Epithelial cell of proximal tubule (primary cell): Measurements from ENCODE around the gene RAPGEF3. TPM values are rescaled to one million over a fixed set of nuclear protein-coding genes. Genes with fewer than 3 reads are reported as not detected.
A peak's percentile ranks its signal among the peaks of the same experiment; 100 is the strongest.

Experiments used
- DNase-seq: peaks from one replicate; pipeline ENCODE4 v3.0.0-alpha.2; 2011; ENCODE audit warnings: low read depth
- H3K4me3 ChIP-seq: 2 replicates; pipeline ENCODE4 v1.5.1; 2011; ENCODE audit warnings: low read depth, mild to moderate bottlenecking, low read length
- total RNA-seq: library from RNA; depleted of rRNA; stranded (reverse); fragments of >200 nt; gene quantifications from 2 replicates; pipeline ENCODE4 v1.2.3, GENCODE V29; 2015
- TF ChIP-seq, protein P1 (sequence below): conservative IDR thresholded peaks from 2 replicates; pipeline ENCODE4 v1.5.1; 2012; ENCODE audit warnings: low read depth, mild to moderate bottlenecking, low read length

RAPGEF3 gene, protein sequence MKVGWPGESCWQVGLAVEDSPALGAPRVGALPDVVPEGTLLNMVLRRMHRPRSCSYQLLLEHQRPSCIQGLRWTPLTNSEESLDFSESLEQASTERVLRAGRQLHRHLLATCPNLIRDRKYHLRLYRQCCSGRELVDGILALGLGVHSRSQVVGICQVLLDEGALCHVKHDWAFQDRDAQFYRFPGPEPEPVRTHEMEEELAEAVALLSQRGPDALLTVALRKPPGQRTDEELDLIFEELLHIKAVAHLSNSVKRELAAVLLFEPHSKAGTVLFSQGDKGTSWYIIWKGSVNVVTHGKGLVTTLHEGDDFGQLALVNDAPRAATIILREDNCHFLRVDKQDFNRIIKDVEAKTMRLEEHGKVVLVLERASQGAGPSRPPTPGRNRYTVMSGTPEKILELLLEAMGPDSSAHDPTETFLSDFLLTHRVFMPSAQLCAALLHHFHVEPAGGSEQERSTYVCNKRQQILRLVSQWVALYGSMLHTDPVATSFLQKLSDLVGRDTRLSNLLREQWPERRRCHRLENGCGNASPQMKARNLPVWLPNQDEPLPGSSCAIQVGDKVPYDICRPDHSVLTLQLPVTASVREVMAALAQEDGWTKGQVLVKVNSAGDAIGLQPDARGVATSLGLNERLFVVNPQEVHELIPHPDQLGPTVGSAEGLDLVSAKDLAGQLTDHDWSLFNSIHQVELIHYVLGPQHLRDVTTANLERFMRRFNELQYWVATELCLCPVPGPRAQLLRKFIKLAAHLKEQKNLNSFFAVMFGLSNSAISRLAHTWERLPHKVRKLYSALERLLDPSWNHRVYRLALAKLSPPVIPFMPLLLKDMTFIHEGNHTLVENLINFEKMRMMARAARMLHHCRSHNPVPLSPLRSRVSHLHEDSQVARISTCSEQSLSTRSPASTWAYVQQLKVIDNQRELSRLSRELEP
- total RNA-seq: 8.5 and 102 TPM in 2 replicates

DNA sequence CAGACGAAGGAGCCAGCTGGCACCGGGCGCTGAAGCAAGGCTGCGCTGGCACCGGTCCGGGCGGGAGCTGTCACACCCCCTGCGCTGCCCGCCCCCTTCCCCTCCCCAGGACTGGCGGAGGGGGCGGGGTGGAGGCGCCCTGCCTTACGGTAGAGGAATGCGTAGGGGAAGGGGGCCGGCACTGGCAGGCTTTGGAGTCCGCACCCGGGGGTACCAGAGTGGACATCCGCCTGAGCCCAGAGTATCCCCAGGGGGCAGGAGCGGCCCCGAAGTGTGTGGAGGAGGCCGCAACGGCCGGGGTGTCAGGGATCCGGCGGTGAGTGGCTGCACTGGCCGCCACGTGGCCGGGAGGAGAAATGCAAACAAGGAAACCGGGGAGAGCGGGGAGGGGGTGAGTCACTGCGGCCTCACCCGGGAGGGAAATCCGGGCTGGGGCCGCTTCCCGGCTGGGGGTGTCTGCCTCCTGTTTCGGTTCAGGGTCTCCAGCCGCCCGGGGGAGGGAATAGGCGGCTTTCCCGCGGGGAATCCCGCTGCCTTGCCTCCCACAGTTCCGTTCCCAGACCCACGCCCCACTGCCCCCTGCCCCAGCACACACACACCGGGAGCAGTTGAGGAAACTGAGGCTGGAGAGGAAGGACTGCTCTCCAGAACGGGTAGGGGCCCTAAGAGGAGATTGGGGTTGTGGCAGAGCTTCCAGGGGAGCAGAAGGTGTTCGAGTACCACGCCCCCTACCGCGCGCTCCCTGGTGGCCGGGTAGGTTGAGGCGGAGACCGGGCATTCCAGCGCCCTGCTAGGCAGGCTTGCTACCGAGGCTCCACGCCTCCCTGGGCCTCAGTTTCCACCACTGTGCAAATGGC, at the start of gene RAPGEF3:
Gene RAPGEF3 (minus strand): TSS at position 47 of the 857 bp plus-strand sequence. CDS start 324 bp downstream, outside the sequence.
- H3K4me3 ChIP-seq: peak within 1 kb of the TSS; percentile 86
- no peak for DNase-seq
- TF ChIP-seq, protein P1, sequence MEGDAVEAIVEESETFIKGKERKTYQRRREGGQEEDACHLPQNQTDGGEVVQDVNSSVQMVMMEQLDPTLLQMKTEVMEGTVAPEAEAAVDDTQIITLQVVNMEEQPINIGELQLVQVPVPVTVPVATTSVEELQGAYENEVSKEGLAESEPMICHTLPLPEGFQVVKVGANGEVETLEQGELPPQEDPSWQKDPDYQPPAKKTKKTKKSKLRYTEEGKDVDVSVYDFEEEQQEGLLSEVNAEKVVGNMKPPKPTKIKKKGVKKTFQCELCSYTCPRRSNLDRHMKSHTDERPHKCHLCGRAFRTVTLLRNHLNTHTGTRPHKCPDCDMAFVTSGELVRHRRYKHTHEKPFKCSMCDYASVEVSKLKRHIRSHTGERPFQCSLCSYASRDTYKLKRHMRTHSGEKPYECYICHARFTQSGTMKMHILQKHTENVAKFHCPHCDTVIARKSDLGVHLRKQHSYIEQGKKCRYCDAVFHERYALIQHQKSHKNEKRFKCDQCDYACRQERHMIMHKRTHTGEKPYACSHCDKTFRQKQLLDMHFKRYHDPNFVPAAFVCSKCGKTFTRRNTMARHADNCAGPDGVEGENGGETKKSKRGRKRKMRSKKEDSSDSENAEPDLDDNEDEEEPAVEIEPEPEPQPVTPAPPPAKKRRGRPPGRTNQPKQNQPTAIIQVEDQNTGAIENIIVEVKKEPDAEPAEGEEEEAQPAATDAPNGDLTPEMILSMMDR: peak; percentile 48

DNA sequence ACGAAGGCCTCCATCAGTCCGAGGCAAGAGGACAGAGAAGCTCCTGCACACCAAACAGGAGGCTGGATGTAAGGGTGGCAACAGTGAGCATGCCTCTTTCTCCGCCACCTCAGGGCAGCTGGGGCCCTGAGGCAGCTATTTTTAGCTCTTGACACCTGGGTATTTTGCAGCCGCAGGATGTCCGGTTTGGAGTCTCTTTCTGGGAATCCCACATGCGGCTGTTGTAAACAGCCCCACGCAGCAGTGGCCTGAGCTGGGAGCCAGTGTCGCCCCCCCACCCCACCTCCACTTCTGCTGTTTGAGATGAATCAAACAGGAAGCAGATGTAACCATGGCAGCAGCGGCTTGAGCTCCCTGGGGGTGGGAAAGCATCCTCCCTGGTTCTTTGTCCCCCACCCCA, 49.4 kb upstream of the RAPGEF3 start:
- DNase-seq: no peak
- TF ChIP-seq, protein P1: no peak
- H3K4me3 ChIP-seq: no peak overlapping the region

DNA sequence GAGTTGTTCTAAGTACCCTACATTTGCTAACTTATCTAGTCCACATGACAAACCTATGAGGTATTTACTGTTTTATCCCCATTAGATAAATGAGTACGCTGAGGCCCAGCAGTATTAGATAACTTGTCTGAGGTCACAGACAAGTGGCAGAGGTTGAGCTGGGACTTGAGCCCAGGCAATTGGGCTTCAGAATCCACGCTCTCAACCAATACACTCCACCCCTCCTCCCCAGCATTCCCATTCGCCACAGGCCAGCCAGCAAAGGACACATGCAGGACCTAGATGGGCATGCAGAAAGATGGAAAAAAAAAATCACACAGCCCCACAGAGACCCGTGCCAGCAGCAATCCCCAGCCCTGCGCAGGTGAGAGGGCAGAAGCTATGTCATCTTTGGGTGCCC, 48.7 kb upstream of the RAPGEF3 start:
- TF ChIP-seq, protein P1: no peak
- no peak for DNase-seq
- H3K4me3 ChIP-seq: no peak overlapping the region

DNA sequence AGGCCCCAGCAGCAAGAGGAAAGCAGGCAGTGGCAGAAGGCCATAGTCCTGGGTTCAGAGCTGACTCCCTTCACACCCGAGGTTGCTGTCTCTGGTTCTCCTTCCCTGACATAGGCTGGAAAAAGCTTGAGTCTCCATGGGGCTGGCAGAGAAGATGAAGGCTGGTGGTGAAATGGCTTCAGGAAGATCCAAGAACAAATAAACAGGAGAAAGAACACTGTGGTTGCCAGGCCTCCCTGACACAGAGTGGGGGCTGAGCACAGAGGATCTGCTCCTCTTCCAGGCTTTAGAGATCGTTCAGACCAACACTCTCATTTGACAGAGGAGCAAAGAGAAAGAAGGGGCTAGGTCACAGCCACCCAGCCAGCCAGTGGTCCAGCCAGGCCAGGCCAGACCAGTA, 46.7 kb upstream of the RAPGEF3 start:
- DNase-seq: no peak
- no peak overlapping the region for H3K4me3 ChIP-seq
- TF ChIP-seq, protein P1: no peak

DNA sequence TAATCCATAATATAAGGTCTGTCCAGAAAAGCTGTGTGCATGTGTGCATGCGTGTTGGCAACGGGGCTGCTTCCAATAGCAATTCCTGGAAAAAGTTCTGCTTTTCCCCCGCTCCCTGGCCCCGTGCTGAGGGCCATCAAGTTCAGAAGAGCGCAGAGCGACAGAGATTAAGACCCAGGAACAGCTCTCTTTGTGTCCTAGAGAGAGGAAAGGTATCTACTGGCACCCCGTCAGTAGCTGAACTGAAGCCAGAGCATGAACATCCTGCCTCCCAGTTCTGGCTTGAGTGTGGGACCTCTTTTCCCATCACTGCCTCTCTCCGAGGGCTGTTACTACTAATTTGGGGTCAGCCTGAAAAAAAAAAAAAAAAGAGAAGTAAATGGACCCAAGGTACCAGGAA, 45.5 kb upstream of the RAPGEF3 start:
- TF ChIP-seq, protein P1: no peak
- DNase-seq: no peak
- H3K4me3 ChIP-seq: no peak overlapping the region

DNA sequence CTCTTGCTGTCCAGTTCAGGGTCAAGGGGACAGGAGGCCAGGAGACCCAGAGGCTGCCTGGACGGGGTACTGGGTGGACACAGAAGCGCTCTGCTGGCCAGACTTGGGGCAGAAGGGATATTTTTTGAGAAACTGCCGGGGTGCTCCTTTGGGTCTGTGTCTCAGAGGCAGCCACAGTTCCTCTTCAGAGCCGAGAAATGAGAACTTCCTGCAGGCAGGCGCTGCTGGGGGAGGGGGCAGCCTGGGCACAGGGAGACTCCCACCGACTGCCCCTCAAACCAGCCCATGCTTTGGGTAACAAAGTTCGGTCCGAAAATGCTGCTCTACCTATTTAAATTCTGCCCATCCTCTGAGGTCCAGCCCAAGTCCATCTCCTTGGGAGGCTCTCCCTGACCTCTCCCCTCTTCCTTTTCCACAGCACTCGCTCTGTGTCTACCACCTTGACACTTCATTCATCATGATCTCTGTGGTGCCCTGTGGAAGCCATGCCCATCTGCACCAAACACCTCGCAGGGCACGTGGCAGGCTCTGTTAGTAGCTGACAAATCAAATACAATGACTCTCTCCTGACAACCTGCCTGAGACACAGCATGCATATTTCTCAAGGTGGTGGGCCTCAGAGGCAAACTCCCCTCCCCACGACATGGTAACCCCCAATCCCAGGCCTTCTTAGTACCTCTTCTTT, 44.7 kb upstream of the RAPGEF3 start:
- TF ChIP-seq, protein P1: no peak
- no peak overlapping the region for H3K4me3 ChIP-seq
- no peak for DNase-seq
